Measurements from ENCODE around the gene RPRD2.
"Not testable (repeated sequence)": the region's sequence is repeated elsewhere in the genome, so short reads cannot be mapped to it uniquely, and the experiment has no call there.

Gene RPRD2

GRCh38 chr1:150386592-150386991 lies 22.6 kb downstream of the RPRD2 start:
- no peak overlapping the region for H3K4me3 ChIP-seq
- no peak overlapping the region for H3K27ac ChIP-seq

GRCh38 chr1:150387200-150387599 lies 23.3 kb downstream of the RPRD2 start:
- H3K4me3 ChIP-seq = no peak overlapping the region
- H3K27ac ChIP-seq = no peak overlapping the region

GRCh38 chr1:150388241-150388640 lies 24.3 kb downstream of the RPRD2 start:
- Histone ChIP-seq H3K4me3 (no peak overlapping the region), H3K27ac (no peak overlapping the region)

- no peak overlapping the region for H3K27ac ChIP-seq
- H3K4me3 ChIP-seq = no peak overlapping the region
Measured at GRCh38 chr1:150389650-150390049, 25.7 kb downstream of the RPRD2 start.

GRCh38 chr1:150392627-150393026 lies 28.7 kb downstream of the RPRD2 start:
- Histone ChIP-seq H3K27ac (no peak overlapping the region), H3K4me3 (no peak overlapping the region)

GRCh38 chr1:150395115-150395514 lies 31.2 kb downstream of the RPRD2 start:
- H3K4me3 ChIP-seq, H3K27ac ChIP-seq: not testable (repeated sequence)

GRCh38 chr1:150397392-150398032 lies 33.6 kb downstream of the RPRD2 start:
- Histone ChIP-seq H3K4me3 (no peak overlapping the region), H3K27ac (no peak overlapping the region)

- Histone ChIP-seq H3K4me3 (no peak overlapping the region), H3K27ac (no peak overlapping the region)
Measured at GRCh38 chr1:150404465-150404864, 40.5 kb downstream of the RPRD2 start.

- no peak overlapping the region for H3K4me3 ChIP-seq
- H3K27ac ChIP-seq = no peak overlapping the region
Measured at GRCh38 chr1:150405660-150406059, 41.7 kb downstream of the RPRD2 start.

GRCh38 chr1:150406483-150406882 lies 42.5 kb downstream of the RPRD2 start:
- Histone ChIP-seq H3K4me3 (no peak overlapping the region), H3K27ac (no peak overlapping the region)

GRCh38 chr1:150407330-150407729 lies 43.4 kb downstream of the RPRD2 start:
- Histone ChIP-seq H3K4me3 (no peak overlapping the region), H3K27ac (no peak overlapping the region)

- Histone ChIP-seq H3K27ac (no peak overlapping the region), H3K4me3 (no peak overlapping the region)
Measured at GRCh38 chr1:150408800-150409199, 44.9 kb downstream of the RPRD2 start.

- H3K4me3 ChIP-seq = no peak overlapping the region
- H3K27ac ChIP-seq = no peak overlapping the region
Measured at GRCh38 chr1:150409504-150410362, 45.8 kb downstream of the RPRD2 start.

- no peak overlapping the region for H3K27ac ChIP-seq
Measured at GRCh38 chr1:150410582-150411101, 46.7 kb downstream of the RPRD2 start.

GRCh38 chr1:150414592-150414991 lies 50.6 kb downstream of the RPRD2 start:
- Histone ChIP-seq H3K27ac (no peak overlapping the region), H3K4me3 (no peak overlapping the region)

More at GRCh38 chr1:150410582-150411101, 46.7 kb downstream of the RPRD2 start:
- no peak overlapping the region for H3K4me3 ChIP-seq

GRCh38 chr1:150415800-150416199 lies 51.9 kb downstream of the RPRD2 start:
- H3K4me3 ChIP-seq = no peak overlapping the region
- H3K27ac ChIP-seq = no peak overlapping the region

GRCh38 chr1:150420560-150421265 lies 56.8 kb downstream of the RPRD2 start:
- H3K4me3 ChIP-seq = no peak overlapping the region
- H3K27ac ChIP-seq = no peak overlapping the region

GRCh38 chr1:150422541-150422940 lies 58.6 kb downstream of the RPRD2 start:
- Histone ChIP-seq H3K27ac (no peak overlapping the region), H3K4me3 (no peak overlapping the region)

- no peak overlapping the region for H3K27ac ChIP-seq
- no peak overlapping the region for H3K4me3 ChIP-seq
Measured at GRCh38 chr1:150429805-150430204, 65.9 kb downstream of the RPRD2 start.

- H3K27ac ChIP-seq = no peak overlapping the region
- no peak overlapping the region for H3K4me3 ChIP-seq
Measured at GRCh38 chr1:150441121-150441520, 77.2 kb downstream of the RPRD2 start.

Data from skin epidermis (tissue), 12 donors.